Measurements from ENCODE around the gene DIP2A. TPM values are rescaled to one million over a fixed set of nuclear protein-coding genes. Genes with fewer than 3 reads are reported as not detected.

Gene DIP2A
- total RNA-seq, 2 donors from 2014 or later = 51.0 to 52.2 TPM

DNA sequence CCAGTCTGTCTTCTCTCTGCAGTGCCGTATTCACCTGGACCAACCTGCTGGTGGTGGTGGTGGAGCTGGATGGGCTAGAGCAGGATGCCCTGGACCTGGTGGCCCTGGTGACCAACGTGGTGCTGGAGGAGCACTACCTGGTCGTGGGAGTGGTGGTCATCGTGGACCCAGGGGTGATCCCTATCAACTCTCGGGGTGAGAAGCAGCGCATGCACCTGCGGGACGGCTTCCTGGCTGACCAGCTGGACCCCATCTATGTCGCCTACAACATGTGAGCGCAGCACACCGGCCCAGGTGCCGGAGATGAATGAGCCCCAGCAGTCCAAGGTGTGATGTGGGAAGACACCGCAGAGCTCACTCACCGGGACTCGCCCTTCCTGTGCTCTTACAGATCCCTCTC is 108.7 kb downstream of the DIP2A start:
- DNase-seq = no peak
- H3K9me3 Mint-ChIP-seq = peaks cover 12% of the 10 kb centered on the region
- no peak overlapping the region for H3K4me3 Mint-ChIP-seq
- H3K4me1 Mint-ChIP-seq = no peaks in the 10 kb centered on the region
- Histone ChIP-seq H3K36me3 (ENCODE audit: control insufficient read depth, insufficient read depth, low read length) (peaks cover 63% of the 10 kb centered on the region), H3K4me1 (ENCODE audit: control insufficient read depth, insufficient read depth, low read length) (no peaks in the 10 kb centered on the region), H3K27ac (ENCODE audit: low read depth, low read length) (no peak overlapping the region), H3K27me3 (ENCODE audit: control insufficient read depth, insufficient read depth, low read length, poor library complexity, severe bottlenecking) (no peaks in the 10 kb centered on the region), H3K4me3 (ENCODE audit: low read length) (no peak overlapping the region), H3K9ac (ENCODE audit: extremely low read depth, low read length, poor library complexity, severe bottlenecking) (no peak overlapping the region), H3K9me3 (ENCODE audit: control insufficient read depth, low read length) (no peaks in the 10 kb centered on the region)
- peaks cover 75% of the 10 kb centered on the region for H3K36me3 Mint-ChIP-seq (ENCODE audit: low read depth)
- H3K27me3 Mint-ChIP-seq (ENCODE audit: insufficient read depth) = no peaks in the 10 kb centered on the region
- WGBS, 2 experiments (ENCODE audit: insufficient coverage in 1 of 2, insufficient read length in 1 of 2) = 91 to 95% methylated on average over 12 to 15 of the region's 15 CpGs
- H3K27ac Mint-ChIP-seq = no peak overlapping the region
- TF ChIP-seq, protein P1, sequence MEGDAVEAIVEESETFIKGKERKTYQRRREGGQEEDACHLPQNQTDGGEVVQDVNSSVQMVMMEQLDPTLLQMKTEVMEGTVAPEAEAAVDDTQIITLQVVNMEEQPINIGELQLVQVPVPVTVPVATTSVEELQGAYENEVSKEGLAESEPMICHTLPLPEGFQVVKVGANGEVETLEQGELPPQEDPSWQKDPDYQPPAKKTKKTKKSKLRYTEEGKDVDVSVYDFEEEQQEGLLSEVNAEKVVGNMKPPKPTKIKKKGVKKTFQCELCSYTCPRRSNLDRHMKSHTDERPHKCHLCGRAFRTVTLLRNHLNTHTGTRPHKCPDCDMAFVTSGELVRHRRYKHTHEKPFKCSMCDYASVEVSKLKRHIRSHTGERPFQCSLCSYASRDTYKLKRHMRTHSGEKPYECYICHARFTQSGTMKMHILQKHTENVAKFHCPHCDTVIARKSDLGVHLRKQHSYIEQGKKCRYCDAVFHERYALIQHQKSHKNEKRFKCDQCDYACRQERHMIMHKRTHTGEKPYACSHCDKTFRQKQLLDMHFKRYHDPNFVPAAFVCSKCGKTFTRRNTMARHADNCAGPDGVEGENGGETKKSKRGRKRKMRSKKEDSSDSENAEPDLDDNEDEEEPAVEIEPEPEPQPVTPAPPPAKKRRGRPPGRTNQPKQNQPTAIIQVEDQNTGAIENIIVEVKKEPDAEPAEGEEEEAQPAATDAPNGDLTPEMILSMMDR (conservative IDR thresholded peaks at IDR 0.05) = no peak

DNA sequence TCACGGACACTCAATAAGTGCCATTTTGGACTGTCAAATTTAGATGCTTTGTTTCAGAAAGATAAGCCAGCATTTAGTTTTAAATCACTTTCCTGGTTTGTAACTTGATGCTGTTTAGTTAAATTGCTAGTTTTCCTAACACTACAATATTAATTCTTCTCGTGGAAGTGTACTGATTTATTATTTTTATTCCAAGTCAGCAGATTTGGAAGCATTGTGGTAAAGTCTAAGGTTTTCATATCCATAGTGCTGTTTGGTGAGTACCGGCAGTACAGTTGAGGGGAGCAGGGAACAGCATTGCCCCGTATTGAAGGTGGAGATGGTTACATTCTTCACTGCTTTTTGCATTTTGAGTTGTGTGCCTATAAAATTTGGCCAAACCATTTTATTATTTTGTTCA is 109.9 kb downstream of the DIP2A start:
- H3K27ac ChIP-seq (ENCODE audit: low read depth, low read length) = no peak overlapping the region
- peaks cover 63% of the 10 kb centered on the region for H3K36me3 ChIP-seq (ENCODE audit: control insufficient read depth, insufficient read depth, low read length)
- no peaks in the 10 kb centered on the region for H3K27me3 ChIP-seq (ENCODE audit: control insufficient read depth, insufficient read depth, low read length, poor library complexity, severe bottlenecking)
- 91 to 92% methylated on average over 3 to 4 of the region's 4 CpGs for WGBS, 2 experiments (ENCODE audit: insufficient coverage in 1 of 2, insufficient read length in 1 of 2)
- H3K27ac Mint-ChIP-seq = no peak overlapping the region
- TF ChIP-seq, protein P1 (conservative IDR thresholded peaks at IDR 0.05) = no peak
- H3K4me1 ChIP-seq (ENCODE audit: control insufficient read depth, insufficient read depth, low read length) = no peaks in the 10 kb centered on the region
- H3K4me3 Mint-ChIP-seq = no peak overlapping the region
- peaks cover 12% of the 10 kb centered on the region for H3K9me3 Mint-ChIP-seq
- H3K9me3 ChIP-seq (ENCODE audit: control insufficient read depth, low read length) = no peaks in the 10 kb centered on the region
- no peak for DNase-seq
- H3K4me3 ChIP-seq (ENCODE audit: low read length) = no peak overlapping the region
- H3K27me3 Mint-ChIP-seq (ENCODE audit: insufficient read depth) = no peaks in the 10 kb centered on the region
- H3K36me3 Mint-ChIP-seq (ENCODE audit: low read depth) = peaks cover 76% of the 10 kb centered on the region
- no peak overlapping the region for H3K9ac ChIP-seq (ENCODE audit: extremely low read depth, low read length, poor library complexity, severe bottlenecking)
- no peaks in the 10 kb centered on the region for H3K4me1 Mint-ChIP-seq

DNA sequence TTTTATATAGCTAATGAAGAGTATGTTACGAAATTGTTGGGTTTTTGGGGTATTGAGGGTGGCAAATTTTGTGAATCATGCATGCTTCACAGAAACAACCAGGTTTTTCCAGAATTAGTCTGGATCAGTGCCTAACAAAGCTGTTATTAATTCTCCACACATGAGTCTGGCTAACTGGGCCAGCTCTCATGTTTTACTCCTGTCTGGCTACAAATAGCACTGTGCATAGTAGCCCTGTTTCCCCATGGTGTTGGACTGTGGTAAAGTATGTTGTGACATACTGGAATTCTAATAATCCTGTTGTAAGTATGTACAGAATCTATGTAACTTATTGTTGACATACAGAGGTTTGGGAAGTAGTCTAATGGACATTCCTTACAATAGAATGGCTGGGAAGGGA is 110.4 kb downstream of the DIP2A start:
- 83 to 88% methylated on average over 1 of the region's 1 CpG for WGBS, 2 experiments (ENCODE audit: insufficient coverage in 1 of 2, insufficient read length in 1 of 2)
- peaks cover 12% of the 10 kb centered on the region for H3K9me3 Mint-ChIP-seq

More for the DNA sequence above, 110.4 kb downstream of the DIP2A start:
- no peak overlapping the region for H3K4me3 ChIP-seq (ENCODE audit: low read length)
- H3K9ac ChIP-seq (ENCODE audit: extremely low read depth, low read length, poor library complexity, severe bottlenecking) = no peak overlapping the region
- DNase-seq = no peak
- H3K4me1 Mint-ChIP-seq = no peaks in the 10 kb centered on the region
- H3K4me1 ChIP-seq (ENCODE audit: control insufficient read depth, insufficient read depth, low read length) = no peaks in the 10 kb centered on the region
- no peak overlapping the region for H3K4me3 Mint-ChIP-seq
- H3K27ac Mint-ChIP-seq = no peak overlapping the region
- no peaks in the 10 kb centered on the region for H3K27me3 ChIP-seq (ENCODE audit: control insufficient read depth, insufficient read depth, low read length, poor library complexity, severe bottlenecking)
- H3K36me3 Mint-ChIP-seq (ENCODE audit: low read depth) = peaks cover 76% of the 10 kb centered on the region
- no peak overlapping the region for H3K27ac ChIP-seq (ENCODE audit: low read depth, low read length)
- H3K9me3 ChIP-seq (ENCODE audit: control insufficient read depth, low read length) = no peaks in the 10 kb centered on the region
- TF ChIP-seq, protein P1 (conservative IDR thresholded peaks at IDR 0.05) = no peak
- peaks cover 57% of the 10 kb centered on the region for H3K36me3 ChIP-seq (ENCODE audit: control insufficient read depth, insufficient read depth, low read length)
- no peaks in the 10 kb centered on the region for H3K27me3 Mint-ChIP-seq (ENCODE audit: insufficient read depth)

All from endodermal cell (in vitro differentiated cells).